HepG2 (cell line): ENCODE results near the gene CFD.

Source experiments
- ELF1 ChIP-seq: sonication (generic); formaldehyde crosslinking; IDR thresholded peaks from 2 replicates; pipeline ENCODE4 v1.4.0; 2020; ENCODE audit warnings: missing genetic modification reagents
- KAT2B ChIP-seq: fragments of 150-350 bp; IDR thresholded peaks from 2 replicates; pipeline ENCODE4 v1.6.1; 2014; ENCODE audit warnings: low read depth, low read length, borderline replicate concordance
- KLF16 ChIP-seq, 2 experiments: sonication (generic) in 1 of 2; formaldehyde crosslinking in 1 of 2; IDR thresholded peaks; 2 replicates each; pipeline versions ENCODE4 v1.6.1 to v1.8.0; 2016 to 2023; ENCODE audit warnings: missing genetic modification reagents in 2 of 2, missing compliant biosample characterization in 1 of 2
- MEIS1 ChIP-seq: sonication (generic); formaldehyde crosslinking; IDR thresholded peaks from 2 replicates; pipeline ENCODE4 v1.9.0; 2021; ENCODE audit warnings: mild to moderate bottlenecking, missing genetic modification reagents, moderate library complexity, borderline replicate concordance
- MIXL1 ChIP-seq: IDR thresholded peaks from 2 replicates; pipeline ENCODE4 v1.6.1; 2016
- POLR2AphosphoS5 ChIP-seq: IDR thresholded peaks from 2 replicates; pipeline ENCODE4 v1.6.1; 2012; ENCODE audit warnings: low read depth, low read length
- RBM22 ChIP-seq: fragments of 200-400 bp; formaldehyde crosslinking; optimal IDR thresholded peaks from 2 replicates; pipeline ENCODE3; 2017; ENCODE audit warnings: mild to moderate bottlenecking, low read length, moderate library complexity
- TAF1 ChIP-seq: sonication (generic); formaldehyde crosslinking; IDR thresholded peaks from 2 replicates; pipeline ENCODE4 v1.4.0; 2020; ENCODE audit warnings: missing genetic modification reagents
- ZNF274 ChIP-seq: sonication (generic); formaldehyde crosslinking; IDR thresholded peaks from 2 replicates; pipeline ENCODE4 v1.5.1; 2020; ENCODE audit warnings: mild to moderate bottlenecking, missing genetic modification reagents
- ZNF792 ChIP-seq: IDR thresholded peaks from 2 replicates; pipeline ENCODE4 v1.6.1; 2016
- TF ChIP-seq, protein P1 (sequence below): sonication (generic); formaldehyde crosslinking; IDR thresholded peaks from 2 replicates; pipeline ENCODE4 v1.5.0; 2020; ENCODE audit warnings: mild to moderate bottlenecking, missing genetic modification reagents, moderate library complexity
- TF ChIP-seq, protein P2 (sequence below): IDR thresholded peaks from 2 replicates; pipeline ENCODE4 v1.6.1; 2016; ENCODE audit warnings: control low read depth
- TF ChIP-seq, protein P3 (sequence below): sonication (generic); formaldehyde crosslinking; IDR thresholded peaks from 2 replicates; pipeline ENCODE4 v1.5.0; 2020; ENCODE audit warnings: mild to moderate bottlenecking, missing genetic modification reagents, borderline replicate concordance
- TF ChIP-seq, protein P4 (sequence below): sonication (generic); formaldehyde crosslinking; IDR thresholded peaks from 2 replicates; pipeline ENCODE4 v1.9.0; 2021; ENCODE audit warnings: missing genetic modification reagents, borderline replicate concordance

DNA sequence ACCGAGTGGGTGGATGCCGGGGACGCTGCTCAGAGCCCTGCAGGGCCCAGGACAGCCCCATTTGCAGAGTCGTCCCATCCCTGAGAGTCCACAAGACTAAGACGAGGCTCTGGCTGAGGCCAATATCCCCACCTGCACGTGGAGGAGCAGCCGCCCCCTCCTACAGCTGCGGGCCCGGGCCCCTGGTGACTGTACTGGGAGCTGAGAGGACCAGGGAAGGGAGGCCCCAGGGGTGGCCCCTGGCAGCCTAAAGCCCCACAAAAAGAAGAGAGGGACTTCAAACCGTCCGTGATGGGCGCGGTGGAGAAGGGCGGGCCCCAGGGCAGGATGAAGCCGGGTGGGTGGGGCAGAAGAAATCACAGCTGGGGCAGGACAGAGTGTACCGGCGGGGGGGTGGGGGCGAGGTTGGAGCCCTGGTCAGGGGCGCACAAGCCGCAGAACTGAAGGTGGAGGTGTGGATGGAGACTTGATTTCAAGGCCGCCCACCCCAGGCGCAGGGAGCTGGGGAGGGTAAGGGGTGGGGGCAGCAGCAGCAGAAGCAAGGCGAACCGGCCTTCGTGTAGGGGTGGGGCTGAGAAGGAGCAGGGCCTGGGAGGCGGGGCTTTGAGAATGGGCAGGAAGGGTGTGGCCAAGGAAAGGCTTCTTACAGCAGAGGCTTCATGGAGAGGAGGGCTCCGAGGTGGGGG lies 12.9 kb downstream of the CFD start:
- TF ChIP-seq, protein P1, sequence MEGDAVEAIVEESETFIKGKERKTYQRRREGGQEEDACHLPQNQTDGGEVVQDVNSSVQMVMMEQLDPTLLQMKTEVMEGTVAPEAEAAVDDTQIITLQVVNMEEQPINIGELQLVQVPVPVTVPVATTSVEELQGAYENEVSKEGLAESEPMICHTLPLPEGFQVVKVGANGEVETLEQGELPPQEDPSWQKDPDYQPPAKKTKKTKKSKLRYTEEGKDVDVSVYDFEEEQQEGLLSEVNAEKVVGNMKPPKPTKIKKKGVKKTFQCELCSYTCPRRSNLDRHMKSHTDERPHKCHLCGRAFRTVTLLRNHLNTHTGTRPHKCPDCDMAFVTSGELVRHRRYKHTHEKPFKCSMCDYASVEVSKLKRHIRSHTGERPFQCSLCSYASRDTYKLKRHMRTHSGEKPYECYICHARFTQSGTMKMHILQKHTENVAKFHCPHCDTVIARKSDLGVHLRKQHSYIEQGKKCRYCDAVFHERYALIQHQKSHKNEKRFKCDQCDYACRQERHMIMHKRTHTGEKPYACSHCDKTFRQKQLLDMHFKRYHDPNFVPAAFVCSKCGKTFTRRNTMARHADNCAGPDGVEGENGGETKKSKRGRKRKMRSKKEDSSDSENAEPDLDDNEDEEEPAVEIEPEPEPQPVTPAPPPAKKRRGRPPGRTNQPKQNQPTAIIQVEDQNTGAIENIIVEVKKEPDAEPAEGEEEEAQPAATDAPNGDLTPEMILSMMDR (CRISPR knock-in tag), result no peak
- no peak for TF ChIP-seq ZNF792
- no peak for TF ChIP-seq KLF16 (CRISPR knock-in tag; IDR thresholded peaks at IDR 0.05)
- TF ChIP-seq POLR2AphosphoS5, result no peak
- no peak for TF ChIP-seq MIXL1 (CRISPR knock-in tag)
- no peak for TF ChIP-seq TAF1 (CRISPR knock-in tag)
- TF ChIP-seq RBM22, result no peak
- TF ChIP-seq, protein P2, sequence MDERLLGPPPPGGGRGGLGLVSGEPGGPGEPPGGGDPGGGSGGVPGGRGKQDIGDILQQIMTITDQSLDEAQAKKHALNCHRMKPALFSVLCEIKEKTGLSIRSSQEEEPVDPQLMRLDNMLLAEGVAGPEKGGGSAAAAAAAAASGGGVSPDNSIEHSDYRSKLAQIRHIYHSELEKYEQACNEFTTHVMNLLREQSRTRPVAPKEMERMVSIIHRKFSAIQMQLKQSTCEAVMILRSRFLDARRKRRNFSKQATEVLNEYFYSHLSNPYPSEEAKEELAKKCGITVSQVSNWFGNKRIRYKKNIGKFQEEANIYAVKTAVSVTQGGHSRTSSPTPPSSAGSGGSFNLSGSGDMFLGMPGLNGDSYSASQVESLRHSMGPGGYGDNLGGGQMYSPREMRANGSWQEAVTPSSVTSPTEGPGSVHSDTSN (CRISPR knock-in tag), result no peak
- no peak for TF ChIP-seq ELF1 (CRISPR knock-in tag)
- TF ChIP-seq KAT2B, result no peak
- TF ChIP-seq ZNF274 (CRISPR knock-in tag), result no peak
- TF ChIP-seq MEIS1, result no peak
- TF ChIP-seq, protein P3, sequence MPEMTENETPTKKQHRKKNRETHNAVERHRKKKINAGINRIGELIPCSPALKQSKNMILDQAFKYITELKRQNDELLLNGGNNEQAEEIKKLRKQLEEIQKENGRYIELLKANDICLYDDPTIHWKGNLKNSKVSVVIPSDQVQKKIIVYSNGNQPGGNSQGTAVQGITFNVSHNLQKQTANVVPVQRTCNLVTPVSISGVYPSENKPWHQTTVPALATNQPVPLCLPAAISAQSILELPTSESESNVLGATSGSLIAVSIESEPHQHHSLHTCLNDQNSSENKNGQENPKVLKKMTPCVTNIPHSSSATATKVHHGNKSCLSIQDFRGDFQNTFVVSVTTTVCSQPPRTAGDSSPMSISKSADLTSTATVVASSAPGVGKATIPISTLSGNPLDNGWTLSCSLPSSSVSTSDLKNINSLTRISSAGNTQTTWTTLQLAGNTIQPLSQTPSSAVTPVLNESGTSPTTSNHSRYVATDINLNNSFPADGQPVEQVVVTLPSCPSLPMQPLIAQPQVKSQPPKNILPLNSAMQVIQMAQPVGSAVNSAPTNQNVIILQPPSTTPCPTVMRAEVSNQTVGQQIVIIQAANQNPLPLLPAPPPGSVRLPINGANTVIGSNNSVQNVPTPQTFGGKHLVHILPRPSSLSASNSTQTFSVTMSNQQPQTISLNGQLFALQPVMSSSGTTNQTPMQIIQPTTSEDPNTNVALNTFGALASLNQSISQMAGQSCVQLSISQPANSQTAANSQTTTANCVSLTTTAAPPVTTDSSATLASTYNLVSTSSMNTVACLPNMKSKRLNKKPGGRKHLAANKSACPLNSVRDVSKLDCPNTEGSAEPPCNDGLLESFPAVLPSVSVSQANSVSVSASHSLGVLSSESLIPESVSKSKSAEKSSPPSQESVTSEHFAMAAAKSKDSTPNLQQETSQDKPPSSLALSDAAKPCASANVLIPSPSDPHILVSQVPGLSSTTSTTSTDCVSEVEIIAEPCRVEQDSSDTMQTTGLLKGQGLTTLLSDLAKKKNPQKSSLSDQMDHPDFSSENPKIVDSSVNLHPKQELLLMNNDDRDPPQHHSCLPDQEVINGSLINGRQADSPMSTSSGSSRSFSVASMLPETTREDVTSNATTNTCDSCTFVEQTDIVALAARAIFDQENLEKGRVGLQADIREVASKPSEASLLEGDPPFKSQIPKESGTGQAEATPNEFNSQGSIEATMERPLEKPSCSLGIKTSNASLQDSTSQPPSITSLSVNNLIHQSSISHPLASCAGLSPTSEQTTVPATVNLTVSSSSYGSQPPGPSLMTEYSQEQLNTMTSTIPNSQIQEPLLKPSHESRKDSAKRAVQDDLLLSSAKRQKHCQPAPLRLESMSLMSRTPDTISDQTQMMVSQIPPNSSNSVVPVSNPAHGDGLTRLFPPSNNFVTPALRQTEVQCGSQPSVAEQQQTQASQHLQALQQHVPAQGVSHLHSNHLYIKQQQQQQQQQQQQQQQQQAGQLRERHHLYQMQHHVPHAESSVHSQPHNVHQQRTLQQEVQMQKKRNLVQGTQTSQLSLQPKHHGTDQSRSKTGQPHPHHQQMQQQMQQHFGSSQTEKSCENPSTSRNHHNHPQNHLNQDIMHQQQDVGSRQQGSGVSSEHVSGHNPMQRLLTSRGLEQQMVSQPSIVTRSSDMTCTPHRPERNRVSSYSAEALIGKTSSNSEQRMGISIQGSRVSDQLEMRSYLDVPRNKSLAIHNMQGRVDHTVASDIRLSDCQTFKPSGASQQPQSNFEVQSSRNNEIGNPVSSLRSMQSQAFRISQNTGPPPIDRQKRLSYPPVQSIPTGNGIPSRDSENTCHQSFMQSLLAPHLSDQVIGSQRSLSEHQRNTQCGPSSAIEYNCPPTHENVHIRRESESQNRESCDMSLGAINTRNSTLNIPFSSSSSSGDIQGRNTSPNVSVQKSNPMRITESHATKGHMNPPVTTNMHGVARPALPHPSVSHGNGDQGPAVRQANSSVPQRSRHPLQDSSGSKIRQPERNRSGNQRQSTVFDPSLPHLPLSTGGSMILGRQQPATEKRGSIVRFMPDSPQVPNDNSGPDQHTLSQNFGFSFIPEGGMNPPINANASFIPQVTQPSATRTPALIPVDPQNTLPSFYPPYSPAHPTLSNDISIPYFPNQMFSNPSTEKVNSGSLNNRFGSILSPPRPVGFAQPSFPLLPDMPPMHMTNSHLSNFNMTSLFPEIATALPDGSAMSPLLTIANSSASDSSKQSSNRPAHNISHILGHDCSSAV (CRISPR knock-in tag), result no peak
- TF ChIP-seq, protein P4, sequence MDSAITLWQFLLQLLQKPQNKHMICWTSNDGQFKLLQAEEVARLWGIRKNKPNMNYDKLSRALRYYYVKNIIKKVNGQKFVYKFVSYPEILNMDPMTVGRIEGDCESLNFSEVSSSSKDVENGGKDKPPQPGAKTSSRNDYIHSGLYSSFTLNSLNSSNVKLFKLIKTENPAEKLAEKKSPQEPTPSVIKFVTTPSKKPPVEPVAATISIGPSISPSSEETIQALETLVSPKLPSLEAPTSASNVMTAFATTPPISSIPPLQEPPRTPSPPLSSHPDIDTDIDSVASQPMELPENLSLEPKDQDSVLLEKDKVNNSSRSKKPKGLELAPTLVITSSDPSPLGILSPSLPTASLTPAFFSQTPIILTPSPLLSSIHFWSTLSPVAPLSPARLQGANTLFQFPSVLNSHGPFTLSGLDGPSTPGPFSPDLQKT (CRISPR knock-in tag), result no peak
